SK-N-SH (cell line): ENCODE results near the gene HSPB9.

Experiments used
- EP300 ChIP-seq, 2 experiments: IDR thresholded peaks; 2 replicates each; pipeline versions ENCODE4 v1.4.0 to v1.6.1; 2012; ENCODE audit warnings: borderline replicate concordance in 1 of 2, low read depth in 1 of 2, low read length in 1 of 2
- POLR2AphosphoS5 ChIP-seq: IDR thresholded peaks from 2 replicates; pipeline ENCODE4 v1.6.1; 2012; ENCODE audit warnings: low read depth, low read length
- TF ChIP-seq, protein P1 (sequence below): fragments of 200-600 bp; sonication (generic); IDR thresholded peaks from 2 replicates; pipeline ENCODE4 v1.6.1; 2017; ENCODE audit warnings: antibody characterized with exemption, mild to moderate bottlenecking, moderate library complexity

GRCh38 chr17:42103221-42103954, 19.2 kb upstream of the HSPB9 start:
- TF ChIP-seq POLR2AphosphoS5: no peak
- TF ChIP-seq, protein P1, sequence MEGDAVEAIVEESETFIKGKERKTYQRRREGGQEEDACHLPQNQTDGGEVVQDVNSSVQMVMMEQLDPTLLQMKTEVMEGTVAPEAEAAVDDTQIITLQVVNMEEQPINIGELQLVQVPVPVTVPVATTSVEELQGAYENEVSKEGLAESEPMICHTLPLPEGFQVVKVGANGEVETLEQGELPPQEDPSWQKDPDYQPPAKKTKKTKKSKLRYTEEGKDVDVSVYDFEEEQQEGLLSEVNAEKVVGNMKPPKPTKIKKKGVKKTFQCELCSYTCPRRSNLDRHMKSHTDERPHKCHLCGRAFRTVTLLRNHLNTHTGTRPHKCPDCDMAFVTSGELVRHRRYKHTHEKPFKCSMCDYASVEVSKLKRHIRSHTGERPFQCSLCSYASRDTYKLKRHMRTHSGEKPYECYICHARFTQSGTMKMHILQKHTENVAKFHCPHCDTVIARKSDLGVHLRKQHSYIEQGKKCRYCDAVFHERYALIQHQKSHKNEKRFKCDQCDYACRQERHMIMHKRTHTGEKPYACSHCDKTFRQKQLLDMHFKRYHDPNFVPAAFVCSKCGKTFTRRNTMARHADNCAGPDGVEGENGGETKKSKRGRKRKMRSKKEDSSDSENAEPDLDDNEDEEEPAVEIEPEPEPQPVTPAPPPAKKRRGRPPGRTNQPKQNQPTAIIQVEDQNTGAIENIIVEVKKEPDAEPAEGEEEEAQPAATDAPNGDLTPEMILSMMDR: no peak
- TF ChIP-seq EP300 (IDR thresholded peaks at IDR 0.05; ENCODE audit: borderline replicate concordance in 1 of 2, low read depth in 1 of 2, low read length in 1 of 2): no peak
